GM10266 (cell line): ENCODE measurements around the gene TENM4.

Experiments
- DNase-seq: peaks from one replicate; pipeline ENCODE4 v3.0.0; 2012; ENCODE audit errors: extremely low spot score
- CTCF ChIP-seq: IDR thresholded peaks from 2 replicates; pipeline ENCODE4 v1.5.1; 2012; ENCODE audit warnings: mild to moderate bottlenecking, low read depth; ENCODE audit not compliant: control insufficient read depth, insufficient read depth; ENCODE audit errors: missing control alignments

TENM4 gene

GRCh38 chr11:79255965-79256364, 184.9 kb downstream of the TENM4 start:
- TF ChIP-seq CTCF, result no peak

GRCh38 chr11:79253280-79253679, 187.6 kb downstream of the TENM4 start:
- TF ChIP-seq CTCF, result no peak
- DNase-seq, result no peak

More at GRCh38 chr11:79255965-79256364, 184.9 kb downstream of the TENM4 start:
- no peak for DNase-seq

GRCh38 chr11:79249295-79249993, 191.4 kb downstream of the TENM4 start:
- no peak for TF ChIP-seq CTCF
- DNase-seq, result no peak

- DNase-seq, result no peak
- no peak for TF ChIP-seq CTCF
Observed at GRCh38 chr11:79244798-79245197, 196.0 kb downstream of the TENM4 start.

GRCh38 chr11:79244241-79244772, 196.5 kb downstream of the TENM4 start:
- DNase-seq, result no peak
- no peak for TF ChIP-seq CTCF

GRCh38 chr11:79243422-79244210, 197.2 kb downstream of the TENM4 start:
- DNase-seq, result no peak
- TF ChIP-seq CTCF, result no peak

GRCh38 chr11:79242616-79243015, 198.2 kb downstream of the TENM4 start:
- no peak for DNase-seq

More at GRCh38 chr11:79242616-79243015, 198.2 kb downstream of the TENM4 start:
- TF ChIP-seq CTCF, result no peak
